ENCODE measurements around the gene S100A12. TPM values are rescaled to one million over a fixed set of nuclear protein-coding genes. Genes with fewer than 3 reads are reported as not detected.

The S100A12 gene
- total and polyA plus RNA-seq, 3 donors from 2014 or later: not detected

GRCh38 chr1:153346077-153346723, 29.2 kb downstream of the S100A12 start:
- intact Hi-C loops (cut with DNase I; ENCODE audit: low total_unique reads): no loop called here
- Histone ChIP-seq H3K9me3 (no peaks in the 10 kb centered on the region), H3K36me3 (ENCODE audit: low read depth, missing control alignments) (no peaks in the 10 kb centered on the region), H3K27me3 (no peaks in the 10 kb centered on the region), H3K4me1 (peaks cover 10% of the 10 kb centered on the region), H3K27ac (no peak overlapping the region), H3K4me3 (no peak overlapping the region)
- TF ChIP-seq POLR2A (IDR thresholded peaks at IDR 0.05) (no peak), CTCF (IDR thresholded peaks at IDR 0.05) (no peak)
- 79 to 80% methylated on average over 6 of the region's 6 CpGs for WGBS, 2 donors
- no peak for DNase-seq

GRCh38 chr1:153345187-153346076, 30.0 kb downstream of the S100A12 start:
- no peak overlapping the region for H3K27ac ChIP-seq
- 91 to 94% methylated on average over 14 of the region's 14 CpGs for WGBS, 2 donors
- intact Hi-C loops (cut with DNase I; ENCODE audit: low total_unique reads): no loop called here
- H3K4me3 ChIP-seq: no peak overlapping the region
- H3K27me3 ChIP-seq: no peaks in the 10 kb centered on the region
- H3K4me1 ChIP-seq: peaks cover 10% of the 10 kb centered on the region
- TF ChIP-seq POLR2A (IDR thresholded peaks at IDR 0.05) (no peak), CTCF (IDR thresholded peaks at IDR 0.05) (no peak)
- DNase-seq: no peak
- no peaks in the 10 kb centered on the region for H3K36me3 ChIP-seq (ENCODE audit: low read depth, missing control alignments)
- H3K9me3 ChIP-seq: no peaks in the 10 kb centered on the region

- no peaks in the 10 kb centered on the region for H3K36me3 ChIP-seq (ENCODE audit: low read depth, missing control alignments)
- no peaks in the 10 kb centered on the region for H3K9me3 ChIP-seq
- H3K4me3 ChIP-seq: no peak overlapping the region
- no peak for DNase-seq
- H3K27me3 ChIP-seq: no peaks in the 10 kb centered on the region
- peaks cover 10% of the 10 kb centered on the region for H3K4me1 ChIP-seq
- H3K27ac ChIP-seq: no peak overlapping the region
- TF ChIP-seq CTCF (IDR thresholded peaks at IDR 0.05) (no peak), POLR2A (IDR thresholded peaks at IDR 0.05) (no peak)
- WGBS, 2 donors: 63 to 75% methylated on average over 3 of the region's 3 CpGs
- intact Hi-C loops (cut with DNase I; ENCODE audit: low total_unique reads): no loop called here
These were observed 30.7 kb downstream of the S100A12 start for GRCh38 chr1:153344718-153345025.

GRCh38 chr1:153343811-153344717, 31.4 kb downstream of the S100A12 start:
- Histone ChIP-seq H3K9me3 (no peaks in the 10 kb centered on the region), H3K4me1 (peaks cover 10% of the 10 kb centered on the region), H3K27ac (no peak overlapping the region), H3K27me3 (no peaks in the 10 kb centered on the region), H3K36me3 (ENCODE audit: low read depth, missing control alignments) (no peaks in the 10 kb centered on the region), H3K4me3 (no peak overlapping the region)
- WGBS, 2 donors: 47 to 56% methylated on average over 8 to 9 of the region's 9 CpGs
- intact Hi-C loops (cut with DNase I; ENCODE audit: low total_unique reads): no loop called here
- TF ChIP-seq POLR2A (IDR thresholded peaks at IDR 0.05) (no peak), CTCF (IDR thresholded peaks at IDR 0.05) (no peak)
- DNase-seq: no peak
